ENCODE data around the gene HRAS.

- no peak for TF ChIP-seq POLR2AphosphoS5 (IDR thresholded peaks at IDR 0.05; ENCODE audit: borderline replicate concordance, low read depth, low read length)
- no peak for TF ChIP-seq EZH2 (IDR thresholded peaks at IDR 0.05)
- TF ChIP-seq FOXP2 (optimal IDR thresholded peaks at IDR 0.05; ENCODE audit: control extremely low read depth, extremely low read length, insufficient read depth), result no peak
These were observed 42.7 kb downstream of the HRAS start for GRCh38 chr11:492427-493226.
